ENCODE measurements around the gene PIRT.

Gene PIRT

GRCh38 chr17:10815319-10815718 is 22.6 kb downstream of the PIRT start:
- no peak for DNase-seq

GRCh38 chr17:10814075-10814474 is 23.8 kb downstream of the PIRT start:
- DNase-seq, result no peak

DNA sequence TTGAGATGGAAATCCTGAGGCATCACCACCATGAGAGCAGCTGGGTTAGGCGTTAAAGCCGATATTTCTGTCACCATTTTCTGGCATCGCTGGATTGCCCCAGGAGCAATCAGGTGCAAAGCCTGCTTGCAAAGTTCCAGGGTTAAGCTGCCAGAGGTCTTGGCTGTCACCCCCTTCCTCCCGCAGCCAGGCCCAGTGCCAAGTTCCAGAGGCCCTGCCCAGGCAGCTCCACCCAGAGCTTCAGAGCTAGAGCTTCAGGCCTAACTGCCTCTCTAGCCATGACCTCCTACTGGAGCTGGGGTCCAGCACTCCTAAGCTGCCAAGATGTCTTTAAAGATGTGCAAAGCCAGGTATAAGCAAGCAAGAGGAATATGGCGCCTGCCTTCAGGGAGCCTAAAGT is 25.2 kb downstream of the PIRT start:
- DNase-seq, result no peak

GRCh38 chr17:10809605-10810004 is 28.3 kb downstream of the PIRT start:
- DNase-seq, result no peak

GRCh38 chr17:10807704-10808128 is 30.2 kb downstream of the PIRT start:
- DNase-seq, result no peak

- no peak for DNase-seq
These were observed 31.2 kb downstream of the PIRT start for GRCh38 chr17:10806545-10807262.

- no peak for DNase-seq
These were observed 32.0 kb downstream of the PIRT start for GRCh38 chr17:10805911-10806310.

DNA sequence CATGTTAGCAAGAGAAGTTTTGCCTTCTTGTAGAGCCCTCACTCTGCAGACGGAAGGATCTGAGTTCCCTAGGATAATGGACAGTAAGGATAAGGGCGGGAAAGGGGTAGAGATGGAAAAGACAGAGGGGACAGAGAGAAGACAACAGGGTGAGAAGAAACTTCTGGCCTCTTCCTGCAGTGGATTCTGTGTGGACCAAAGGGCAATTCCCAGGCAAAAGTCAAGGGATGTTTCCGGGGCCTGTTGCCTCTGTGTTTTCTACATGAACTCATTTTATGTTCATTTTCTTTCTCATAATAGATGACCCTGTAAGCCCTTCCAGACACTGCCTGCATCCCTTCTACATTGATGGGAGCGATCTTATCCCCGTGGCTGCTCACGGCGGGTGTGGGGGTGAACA is 33.3 kb downstream of the PIRT start:
- DNase-seq, result no peak

GRCh38 chr17:10803830-10804475 is 33.9 kb downstream of the PIRT start, which contains the start of gene TMEM238L:
Gene TMEM238L, minus strand, starts transcription at chr17:10804099. Its CDS starts 136 bp downstream, at chr17:10803963.
- no peak for DNase-seq

DNA sequence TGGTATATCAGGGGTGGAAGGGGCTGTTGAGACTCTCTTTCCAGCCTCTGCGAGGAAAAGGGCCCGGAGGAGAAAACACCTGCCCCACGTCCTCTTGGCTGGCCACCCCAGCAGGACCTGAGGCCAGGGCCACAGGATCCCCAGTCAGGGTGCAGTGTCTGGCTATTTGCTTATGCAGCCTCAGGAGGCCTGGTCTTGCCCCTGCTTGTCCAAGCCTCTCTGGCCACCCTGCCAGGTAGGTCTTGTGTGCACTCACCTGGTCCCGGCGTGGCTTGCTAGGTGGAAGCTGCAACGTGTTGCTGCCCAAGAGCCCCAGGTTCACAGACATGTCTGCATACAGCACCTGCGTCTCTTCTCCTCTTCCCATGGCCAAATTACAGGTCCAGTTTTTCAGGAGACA is 34.5 kb downstream of the PIRT start:
- DNase-seq, result no peak

- DNase-seq, result no peak
These were observed 35.2 kb downstream of the PIRT start for GRCh38 chr17:10802496-10803284.

DNA sequence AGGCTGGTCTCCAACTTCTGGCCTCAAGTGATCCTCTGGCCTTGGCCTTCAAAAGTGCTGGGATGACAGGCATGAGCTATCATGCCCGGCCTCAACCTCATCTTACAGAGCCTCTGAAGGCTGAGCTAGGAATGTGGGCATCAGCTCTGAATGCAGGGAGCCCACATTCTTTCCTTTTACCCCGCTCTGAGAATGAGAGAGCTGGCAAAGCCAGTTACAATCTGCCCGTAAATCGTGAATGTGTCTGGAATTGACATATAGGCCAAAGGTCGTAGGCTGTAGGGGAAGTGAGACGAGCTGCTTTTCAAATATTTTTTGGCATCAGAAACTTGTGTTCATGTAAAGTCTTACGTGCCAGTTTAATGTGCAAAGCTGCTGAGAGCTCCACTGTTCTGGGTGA is 38.5 kb downstream of the PIRT start:
- DNase-seq, result no peak

DNA sequence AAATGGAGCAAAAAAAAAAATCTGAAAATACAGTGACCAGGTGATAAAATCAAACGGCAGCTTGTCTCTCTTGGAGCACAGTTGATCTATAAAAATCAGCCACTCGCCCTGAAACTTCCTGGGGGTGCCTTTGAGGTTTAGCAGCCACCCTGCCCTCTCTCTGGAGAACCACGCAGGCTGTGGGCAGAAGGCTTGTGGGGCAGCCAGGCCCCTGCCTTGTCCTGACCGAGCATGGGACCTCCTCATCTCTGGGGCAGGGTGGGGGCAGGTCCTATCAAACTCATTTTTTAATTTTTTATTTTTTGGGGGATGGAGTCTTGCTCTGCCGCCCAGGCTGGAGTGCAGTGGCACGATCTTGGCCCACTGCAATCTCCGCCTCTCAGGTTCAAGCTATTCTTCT is 39.0 kb downstream of the PIRT start:
- no peak for DNase-seq

GRCh38 chr17:10798332-10798749 is 39.5 kb downstream of the PIRT start:
- no peak for DNase-seq

- no peak for DNase-seq
These were observed 40.2 kb downstream of the PIRT start for GRCh38 chr17:10797476-10798328.

GRCh38 chr17:10793816-10794215 is 44.1 kb downstream of the PIRT start:
- no peak for DNase-seq

DNA sequence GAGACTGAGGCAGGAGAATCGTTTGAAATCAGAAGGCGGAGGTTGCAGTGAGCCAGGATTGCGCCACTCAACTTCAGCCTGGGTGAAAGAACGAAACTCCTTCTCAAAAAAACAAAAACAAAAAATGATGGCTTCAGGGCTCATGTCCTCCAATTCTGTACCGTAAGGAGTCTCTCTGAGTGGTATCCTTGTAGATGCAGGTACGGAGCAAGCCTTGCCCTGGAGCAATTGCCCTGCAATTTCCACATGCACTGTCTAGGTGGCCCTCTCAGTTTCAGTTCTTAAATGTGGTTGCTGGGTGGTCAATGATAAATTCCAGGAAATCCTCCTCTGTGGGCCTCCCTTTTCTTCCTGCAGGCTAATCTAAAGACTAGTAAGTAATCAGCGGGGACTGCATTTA is 44.6 kb downstream of the PIRT start:
- DNase-seq, result no peak

- DNase-seq, result no peak
These were observed 45.7 kb downstream of the PIRT start for GRCh38 chr17:10792151-10792550.

GRCh38 chr17:10790491-10791401 is 47.1 kb downstream of the PIRT start:
- DNase-seq, result no peak

DNA sequence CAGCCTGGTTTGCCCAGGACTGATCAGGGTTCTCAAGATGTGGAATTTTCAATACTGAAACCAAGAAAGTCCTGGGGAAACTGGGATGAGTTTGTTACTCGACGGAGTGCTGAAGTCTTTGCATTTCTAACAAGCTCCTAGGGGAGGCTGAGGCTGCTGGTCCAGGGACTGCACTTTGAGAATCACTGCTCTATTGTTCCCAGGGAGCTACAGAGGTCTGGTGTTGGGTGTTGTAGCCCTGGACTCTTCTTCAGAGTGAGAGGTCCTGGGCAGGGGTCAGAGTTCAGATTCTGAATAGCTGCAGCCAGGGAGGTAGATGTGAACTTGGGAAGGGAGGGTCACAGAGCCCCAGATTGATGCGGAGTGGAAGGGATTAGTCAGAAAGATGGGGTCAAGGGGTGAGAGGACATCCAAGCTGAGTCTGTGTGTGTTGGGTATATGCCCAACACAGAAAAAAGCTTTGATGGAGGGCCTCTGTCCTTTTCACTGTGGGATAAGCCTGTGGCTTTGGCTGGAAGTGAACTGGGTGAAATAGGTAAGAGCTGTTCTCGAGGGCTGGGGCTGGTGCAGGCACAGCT is 48.1 kb downstream of the PIRT start:
- no peak for DNase-seq

DNA sequence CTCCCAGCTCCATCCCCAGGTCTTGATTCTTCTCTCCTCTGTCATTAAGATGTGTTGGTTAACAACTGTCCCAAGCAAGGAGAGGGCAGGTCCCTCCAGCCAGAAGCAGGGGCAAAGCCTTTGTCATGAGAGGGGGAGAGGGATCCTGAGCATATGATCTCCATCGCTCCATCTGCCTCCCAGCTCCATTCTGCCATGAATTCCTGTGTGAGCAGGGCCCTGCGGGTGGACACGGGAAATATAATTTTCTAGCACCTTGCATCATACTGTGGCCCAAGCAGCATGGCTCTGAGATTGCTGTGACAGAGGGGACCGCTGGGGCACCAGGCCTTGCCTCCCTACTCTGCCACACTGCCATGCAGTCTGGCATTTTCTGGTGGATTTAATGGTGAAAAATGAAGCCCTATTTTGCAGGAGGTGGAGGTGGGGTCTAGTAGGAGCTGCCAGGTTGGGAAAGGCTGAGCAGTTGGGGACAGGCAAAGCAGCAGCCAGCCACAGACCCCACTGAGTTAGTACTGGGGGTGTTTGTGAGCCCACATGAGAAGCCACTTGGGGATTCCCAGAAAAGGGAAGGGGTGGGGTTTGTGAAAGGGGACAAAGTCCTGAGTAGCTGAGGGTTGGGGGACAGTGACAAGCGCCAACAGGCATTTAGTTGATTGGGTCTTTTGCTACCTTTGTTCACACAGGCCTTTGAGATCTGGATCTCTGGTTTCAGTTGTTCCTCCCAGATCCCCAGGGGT is 50.4 kb downstream of the PIRT start:
- DNase-seq, result no peak
